Adipocyte (in vitro differentiated cells): ENCODE data around the gene SORBS1.

Experiments used
- DNase-seq: peaks from one replicate; pipeline ENCODE4 v3.0.0-alpha.2; 2015; ENCODE audit warnings: low read depth
- H3K27me3 ChIP-seq: replicated peaks from 2 replicates; pipeline ENCODE4 v1.7.0; 2013; ENCODE audit warnings: mild to moderate bottlenecking, low read length, moderate library complexity; ENCODE audit not compliant: control insufficient read depth, insufficient read depth
- H3K36me3 ChIP-seq: 2 replicates; pipeline ENCODE4 v1.7.0; 2013; ENCODE audit warnings: low read length, mild to moderate bottlenecking, moderate library complexity; ENCODE audit not compliant: control insufficient read depth, insufficient read depth, severe bottlenecking
- H3K4me1 ChIP-seq: 2 replicates; pipeline ENCODE4 v1.7.0; 2013; ENCODE audit warnings: mild to moderate bottlenecking, low read length, moderate library complexity; ENCODE audit not compliant: control insufficient read depth, insufficient read depth
- H3K4me3 ChIP-seq: 2 replicates; pipeline ENCODE4 v1.7.0; 2013; ENCODE audit warnings: mild to moderate bottlenecking, low read length, moderate library complexity
- H3K9ac ChIP-seq: 2 replicates; pipeline ENCODE4 v1.7.0; 2013; ENCODE audit warnings: mild to moderate bottlenecking, low read length, moderate library complexity
- H3K9me3 ChIP-seq: 2 replicates; pipeline ENCODE4 v1.7.0; 2013; ENCODE audit warnings: mild to moderate bottlenecking, low read length, moderate library complexity; ENCODE audit not compliant: control insufficient read depth

Gene SORBS1

DNA sequence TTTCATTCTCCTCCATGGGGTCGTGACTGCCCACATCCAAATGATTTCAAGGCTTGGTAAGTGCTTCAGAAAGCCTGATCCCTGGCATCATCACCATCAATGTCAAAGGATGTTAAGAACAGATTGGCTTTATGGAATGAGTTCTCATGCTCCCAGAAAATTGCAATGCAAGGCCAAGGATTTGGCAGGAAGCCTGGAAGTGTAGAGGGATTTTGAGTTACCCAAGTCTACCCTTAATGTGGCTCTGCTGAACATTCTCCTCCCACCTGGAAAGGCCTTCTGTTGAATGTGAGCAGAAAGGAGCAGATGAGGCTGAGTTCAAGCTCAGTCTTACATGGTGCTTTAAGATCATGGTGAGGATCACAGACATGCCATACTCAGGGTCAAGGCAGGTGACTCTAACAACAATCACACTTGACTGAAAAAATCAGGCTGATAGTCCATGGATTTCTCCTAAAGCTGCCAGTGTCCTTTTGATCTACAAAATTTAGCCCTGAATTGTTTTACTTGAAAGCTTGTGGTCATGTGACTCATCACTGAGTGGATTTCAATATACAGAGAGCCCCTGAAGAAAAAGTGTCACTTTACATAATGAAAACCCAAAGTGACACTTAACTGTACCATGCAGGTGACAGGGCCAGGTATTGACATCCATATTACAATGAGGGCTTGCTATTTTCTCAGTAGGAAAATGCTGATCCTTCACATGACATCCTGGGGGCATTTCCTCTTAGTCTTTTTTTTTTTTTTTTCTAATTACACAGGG lies 159.3 kb downstream of the SORBS1 start:
- Histone ChIP-seq H3K9ac (no peak overlapping the region), H3K4me3 (no peak overlapping the region), H3K36me3 (peaks cover 53% of the 10 kb centered on the region), H3K4me1 (peaks cover 48% of the 10 kb centered on the region), H3K9me3 (no peaks in the 10 kb centered on the region), H3K27me3 (no peaks in the 10 kb centered on the region)
- no peak for DNase-seq

DNA sequence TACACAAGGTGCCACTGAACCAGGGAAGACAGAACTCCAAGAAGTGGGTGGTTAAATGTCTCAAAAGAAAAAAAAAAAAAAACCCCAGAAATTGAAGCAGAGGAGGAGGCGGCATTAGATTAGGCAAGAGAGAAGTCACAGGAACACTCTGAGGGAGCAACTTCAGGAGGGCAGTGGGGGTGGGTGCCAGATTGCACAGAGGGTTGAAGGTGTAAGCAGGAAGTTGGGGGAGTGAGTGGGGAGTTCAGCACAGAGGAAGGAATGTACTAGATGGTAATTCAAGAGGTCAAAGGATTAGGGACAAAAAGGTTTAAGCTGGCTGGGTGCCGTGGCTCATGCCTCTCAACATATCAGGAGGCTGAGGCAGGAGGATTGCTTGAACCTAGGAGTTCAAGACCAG lies 160.4 kb downstream of the SORBS1 start:
- DNase-seq, result no peak
- Histone ChIP-seq H3K9me3 (no peaks in the 10 kb centered on the region), H3K9ac (no peak overlapping the region), H3K4me1 (peaks cover 37% of the 10 kb centered on the region), H3K36me3 (peaks cover 56% of the 10 kb centered on the region), H3K27me3 (no peaks in the 10 kb centered on the region), H3K4me3 (no peak overlapping the region)

DNA sequence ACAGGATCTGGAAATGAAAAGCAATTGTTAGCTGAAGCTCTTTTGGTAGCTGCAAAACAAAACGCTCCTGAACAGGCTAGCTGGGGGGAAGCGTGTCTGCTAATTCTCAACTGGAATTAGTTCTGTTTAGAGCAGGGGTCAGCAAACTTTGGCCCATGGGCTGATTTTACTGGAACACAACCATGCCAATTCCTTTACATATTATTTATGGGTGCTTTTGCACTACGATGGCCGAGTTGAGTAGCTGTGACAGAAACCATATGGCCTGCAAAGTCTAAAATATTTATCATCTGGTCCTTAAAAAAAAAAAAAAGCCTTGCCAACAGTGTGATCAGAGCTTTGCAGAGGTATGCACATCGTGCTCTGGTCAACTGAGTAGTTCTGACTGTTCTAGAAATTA lies 162.0 kb downstream of the SORBS1 start:
- peaks cover 28% of the 10 kb centered on the region for H3K4me1 ChIP-seq
- peaks cover 49% of the 10 kb centered on the region for H3K36me3 ChIP-seq
- H3K9ac ChIP-seq, result no peak overlapping the region
- no peak for DNase-seq
- no peaks in the 10 kb centered on the region for H3K9me3 ChIP-seq
- H3K4me3 ChIP-seq, result no peak overlapping the region
- no peaks in the 10 kb centered on the region for H3K27me3 ChIP-seq

DNA sequence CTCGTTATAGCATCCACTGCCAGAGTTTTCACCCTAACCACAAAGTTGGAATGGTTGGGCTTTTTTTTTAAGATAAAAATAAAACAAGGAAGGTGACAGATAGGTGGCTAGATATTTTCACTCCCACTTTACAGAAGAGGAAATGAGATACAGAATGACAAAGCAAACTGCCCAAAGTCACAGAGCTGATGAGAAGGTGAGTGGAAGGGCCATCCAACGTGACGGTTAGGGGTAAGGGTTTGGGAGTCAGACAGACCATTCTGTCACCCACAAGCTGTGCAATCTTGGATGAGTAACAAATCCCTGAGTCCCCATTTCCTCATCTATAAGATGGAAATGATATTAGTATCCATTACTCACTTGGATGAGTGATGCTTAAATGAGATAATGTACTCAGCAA lies 163.4 kb downstream of the SORBS1 start:
- Histone ChIP-seq H3K27me3 (no peaks in the 10 kb centered on the region), H3K4me1 (peaks cover 39% of the 10 kb centered on the region), H3K4me3 (no peak overlapping the region), H3K9ac (no peak overlapping the region), H3K36me3 (peaks cover 51% of the 10 kb centered on the region), H3K9me3 (no peaks in the 10 kb centered on the region)
- no peak for DNase-seq

DNA sequence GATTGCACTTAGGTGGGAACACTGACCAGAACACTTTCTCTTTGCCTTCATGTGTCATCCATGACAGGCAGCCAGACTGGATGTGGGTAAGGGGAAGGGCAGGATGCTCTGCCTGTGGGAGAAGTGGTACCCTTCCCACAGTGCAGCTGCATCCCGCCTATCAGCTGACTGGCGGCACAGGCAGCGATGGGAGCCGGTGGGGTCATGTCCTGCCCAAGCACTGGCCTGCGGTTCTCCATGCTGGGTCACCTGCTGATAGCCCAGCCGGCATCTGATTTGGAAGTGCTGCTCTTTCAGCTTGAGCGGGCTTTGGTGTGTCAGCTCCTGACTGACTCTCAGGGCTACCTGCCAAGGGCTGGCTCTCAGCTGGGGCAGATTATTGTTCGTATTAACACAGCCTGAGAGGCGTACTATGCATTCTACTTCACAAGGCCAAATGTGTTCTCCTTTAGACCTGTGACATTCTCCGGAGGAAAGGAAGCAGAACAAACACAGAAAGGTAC lies 165.2 kb downstream of the SORBS1 start:
- peaks cover 45% of the 10 kb centered on the region for H3K4me1 ChIP-seq
- no peak for DNase-seq
- no peaks in the 10 kb centered on the region for H3K27me3 ChIP-seq
- no peak overlapping the region for H3K9ac ChIP-seq
- no peak overlapping the region for H3K4me3 ChIP-seq
- peaks cover 47% of the 10 kb centered on the region for H3K36me3 ChIP-seq
- no peaks in the 10 kb centered on the region for H3K9me3 ChIP-seq

DNA sequence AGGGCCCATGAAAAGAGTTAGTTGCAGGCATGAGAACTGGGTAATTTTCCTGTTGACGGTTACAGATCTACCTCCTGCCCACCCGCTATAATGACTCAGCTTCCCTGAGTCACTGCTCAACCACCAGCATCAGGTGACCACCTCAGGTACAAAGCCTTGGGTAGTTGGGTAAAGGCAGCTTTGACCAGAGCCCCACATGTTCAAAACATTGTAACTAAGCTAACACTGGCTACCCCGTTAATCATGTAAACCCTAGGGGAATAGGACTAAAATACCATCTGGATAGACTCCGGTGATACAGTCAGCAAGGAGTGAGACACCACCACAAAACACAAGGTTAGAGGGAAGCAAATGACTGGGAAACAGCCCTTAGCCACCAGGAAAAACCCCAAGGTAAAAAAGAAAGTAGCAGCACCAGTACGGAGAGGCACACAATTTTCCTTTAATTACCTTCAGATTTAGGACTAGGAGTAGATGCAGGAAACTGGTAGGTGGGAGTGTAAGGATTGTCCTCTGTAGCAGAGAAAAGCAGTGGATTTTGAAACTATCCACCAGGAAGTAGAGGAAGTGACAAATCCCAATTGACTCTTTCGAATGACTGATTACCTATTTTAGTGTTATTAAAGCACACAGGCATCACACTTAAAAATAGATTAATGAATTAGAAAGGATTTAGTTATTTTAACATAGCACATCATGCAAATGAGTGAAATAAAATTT lies 166.8 kb downstream of the SORBS1 start:
- no peak overlapping the region for H3K4me3 ChIP-seq
- no peaks in the 10 kb centered on the region for H3K27me3 ChIP-seq
- H3K4me1 ChIP-seq, result peaks cover 56% of the 10 kb centered on the region
- H3K36me3 ChIP-seq, result peaks cover 44% of the 10 kb centered on the region
- no peak overlapping the region for H3K9ac ChIP-seq
- H3K9me3 ChIP-seq, result no peaks in the 10 kb centered on the region
- DNase-seq, result no peak

DNA sequence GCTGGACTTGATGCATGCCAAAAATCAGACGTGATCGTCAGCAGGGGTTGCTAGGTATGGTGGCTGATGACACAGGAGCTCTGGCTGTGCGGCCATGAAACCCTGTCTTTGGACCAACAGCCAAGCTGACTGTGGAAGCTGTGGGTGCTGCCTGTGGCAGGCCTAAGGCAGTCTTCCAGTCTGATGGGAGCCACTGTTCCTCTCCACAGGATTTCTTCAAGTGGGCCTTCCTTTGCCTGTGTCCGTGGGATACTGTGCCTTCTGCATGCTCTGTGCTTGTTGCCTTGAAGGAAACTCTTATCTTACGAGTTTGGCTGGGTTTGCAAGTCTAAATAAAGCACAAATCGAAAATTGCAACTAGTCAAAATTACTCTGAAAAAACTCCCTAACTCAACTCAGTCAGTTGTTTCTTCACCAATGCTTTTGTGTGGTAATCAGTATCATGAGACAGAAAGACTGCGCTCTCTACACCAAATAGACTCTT lies 168.4 kb downstream of the SORBS1 start:
- H3K36me3 ChIP-seq, result peaks cover 29% of the 10 kb centered on the region
- DNase-seq, result no peak
- no peaks in the 10 kb centered on the region for H3K9me3 ChIP-seq
- no peak overlapping the region for H3K4me3 ChIP-seq
- H3K27me3 ChIP-seq, result no peaks in the 10 kb centered on the region
- peaks cover 69% of the 10 kb centered on the region for H3K4me1 ChIP-seq
- H3K9ac ChIP-seq, result peak overlapping the region; percentile 79

DNA sequence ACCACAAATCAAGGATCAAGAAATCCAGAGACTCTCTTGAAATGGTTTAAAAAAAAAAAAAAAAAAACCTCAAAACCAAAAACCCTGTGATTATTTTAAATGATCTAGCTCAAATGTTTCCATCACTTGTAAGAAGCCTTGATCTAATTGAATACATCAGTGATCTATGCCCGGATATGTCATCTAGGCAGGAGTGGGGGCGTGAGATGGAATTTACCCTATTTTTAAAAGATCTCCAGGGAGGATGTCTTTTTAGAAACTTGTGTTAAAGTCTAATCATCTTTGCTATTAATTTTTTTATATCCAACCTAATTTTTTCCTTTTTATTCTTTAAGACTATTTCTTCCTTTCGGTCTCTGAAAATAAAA lies 169.0 kb downstream of the SORBS1 start:
- H3K4me3 ChIP-seq, result no peak overlapping the region
- peaks cover 24% of the 10 kb centered on the region for H3K36me3 ChIP-seq

DNA sequence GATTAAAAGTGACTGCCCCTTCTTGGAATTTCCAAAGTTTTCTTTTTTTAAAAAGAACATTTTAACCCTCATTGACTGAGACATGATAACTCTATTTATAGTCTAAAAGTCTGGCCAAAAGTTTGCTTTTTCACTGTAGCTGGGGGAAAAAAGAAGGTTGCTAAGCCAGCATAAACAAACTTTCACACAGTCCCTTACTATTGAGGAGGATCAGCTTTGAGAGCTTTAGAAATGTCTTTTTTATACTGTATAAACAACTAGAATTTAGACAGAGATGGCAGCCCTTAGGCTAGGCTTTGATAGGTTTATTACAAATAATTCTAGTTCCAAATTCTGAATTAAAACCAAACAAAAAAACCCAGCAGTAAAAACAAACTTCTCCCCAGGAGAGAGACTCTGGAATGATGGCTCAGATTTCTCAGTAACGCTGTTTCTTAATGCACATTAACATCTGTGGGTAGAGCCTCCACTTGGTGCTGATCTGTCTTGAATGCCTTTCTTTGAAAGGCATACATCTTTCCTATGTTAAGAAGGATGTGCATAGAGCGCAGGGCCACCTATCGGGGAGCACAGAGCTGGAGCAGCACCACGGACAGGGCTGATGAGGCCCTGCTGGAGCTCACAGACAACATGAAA lies 169.5 kb downstream of the SORBS1 start:
- peak; percentile 50 for DNase-seq
- Histone ChIP-seq H3K9me3 (no peaks in the 10 kb centered on the region), H3K9ac (peak overlapping the region; percentile 79), H3K27me3 (no peaks in the 10 kb centered on the region), H3K4me1 (peaks cover 78% of the 10 kb centered on the region), H3K36me3 (peaks cover 19% of the 10 kb centered on the region), H3K4me3 (peak overlapping the region; percentile 22)

More for the DNA sequence above, 169.0 kb downstream of the SORBS1 start:
- no peak for DNase-seq
- H3K27me3 ChIP-seq, result no peaks in the 10 kb centered on the region
- peaks cover 74% of the 10 kb centered on the region for H3K4me1 ChIP-seq
- H3K9me3 ChIP-seq, result no peaks in the 10 kb centered on the region
- peak overlapping the region; percentile 79 for H3K9ac ChIP-seq

DNA sequence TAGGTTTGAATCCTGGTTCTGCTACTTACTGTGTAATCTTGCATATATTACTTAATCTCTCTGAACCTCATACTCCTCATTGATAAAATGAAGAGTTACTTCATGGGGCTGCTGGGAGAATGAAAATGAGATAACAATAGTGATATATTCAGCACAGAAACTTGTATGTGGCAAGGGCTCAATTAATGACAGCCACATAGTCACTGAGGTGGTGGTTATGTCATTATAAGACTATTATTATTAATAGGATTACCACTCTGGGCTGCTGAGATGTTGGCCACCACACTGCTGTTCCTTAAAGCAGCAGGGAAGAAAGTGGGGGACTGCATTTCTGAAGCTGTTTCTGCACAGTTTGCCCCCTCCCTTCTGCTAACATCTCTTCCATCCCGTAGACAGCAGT lies 170.0 kb downstream of the SORBS1 start:
- no peaks in the 10 kb centered on the region for H3K27me3 ChIP-seq
- H3K4me3 ChIP-seq, result no peak overlapping the region
- H3K36me3 ChIP-seq, result peaks cover 15% of the 10 kb centered on the region
- H3K4me1 ChIP-seq, result peaks cover 78% of the 10 kb centered on the region
- DNase-seq, result no peak
- H3K9ac ChIP-seq, result peak overlapping the region; percentile 79
- H3K9me3 ChIP-seq, result no peaks in the 10 kb centered on the region

DNA sequence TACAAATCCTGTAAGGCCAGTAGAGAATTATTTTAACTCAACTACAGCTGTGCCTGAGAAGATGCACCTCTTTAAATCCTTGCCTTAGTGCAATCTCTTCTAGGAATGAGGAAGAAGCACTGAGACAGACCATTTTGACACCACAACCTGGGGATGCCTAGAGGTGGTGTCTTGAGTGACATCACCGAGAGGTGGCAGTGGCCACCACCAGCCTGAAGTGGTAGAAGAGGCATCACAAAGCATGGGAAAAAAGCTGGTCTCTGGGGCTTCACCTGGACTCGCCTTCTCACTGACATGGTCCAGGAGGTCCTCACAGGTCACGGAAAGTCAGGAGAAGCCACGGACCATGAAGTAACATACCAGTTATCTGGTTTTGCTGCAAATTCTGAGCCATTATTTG lies 171.2 kb downstream of the SORBS1 start:
- Histone ChIP-seq H3K9me3 (no peaks in the 10 kb centered on the region), H3K9ac (peak overlapping the region; percentile 83), H3K4me1 (peaks cover 78% of the 10 kb centered on the region), H3K27me3 (no peaks in the 10 kb centered on the region), H3K4me3 (no peak overlapping the region), H3K36me3 (peaks cover 7% of the 10 kb centered on the region)
- DNase-seq, result no peak
